GM21526 (cell line): Measurements from ENCODE around the gene LRRK1.

Experiments used
- ATAC-seq: cut with Tn5 transposase; IDR thresholded peaks from one replicate; pipeline ENCODE4 v1.9.1; 2021; ENCODE audit warnings: moderate library complexity; ENCODE audit not compliant: unreplicated experiment, low FRiP score

The LRRK1 gene

DNA sequence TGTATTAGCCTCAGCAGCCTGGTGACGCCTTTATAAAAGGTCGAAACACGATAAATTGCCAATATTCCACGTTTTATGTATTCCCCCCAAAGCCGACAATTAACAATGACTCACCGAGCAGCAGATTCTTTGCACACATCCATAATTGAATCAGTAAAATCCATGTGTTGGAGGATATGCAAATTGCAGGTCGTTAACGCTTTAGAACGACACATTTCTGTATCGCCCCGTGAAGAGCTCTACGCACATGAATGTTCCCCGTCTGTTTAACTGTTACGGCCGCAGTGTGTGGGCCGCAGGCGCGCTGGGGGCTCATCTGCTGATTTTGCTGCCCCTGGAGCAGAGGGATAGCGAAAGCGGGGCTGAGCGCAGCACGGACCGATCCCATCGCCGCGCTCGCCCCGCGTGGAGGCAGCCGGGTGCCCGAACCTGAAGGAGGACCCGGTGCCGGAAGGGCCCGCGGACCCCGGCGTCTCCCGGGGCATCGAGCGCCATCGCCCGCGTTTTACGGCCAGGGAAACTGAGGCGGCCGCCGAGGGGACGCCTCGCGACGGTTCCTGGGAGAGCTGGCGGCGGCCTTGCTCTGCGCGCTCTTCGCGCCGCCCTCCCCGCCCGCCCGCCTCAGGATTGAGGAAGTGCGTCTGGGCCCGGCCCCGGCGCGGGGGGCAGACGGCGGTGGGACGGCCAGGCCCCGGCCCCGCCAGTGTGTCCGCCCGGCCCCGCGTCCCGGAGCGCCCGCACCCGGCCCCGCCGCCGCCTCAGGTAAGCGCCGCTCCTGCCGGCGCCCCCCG is at the start of gene LRRK1:
Gene LRRK1 (plus strand): TSS at position 668 of the 791 bp plus-strand sequence. CDS start 5,276 bp downstream, outside the sequence.
- no peak for ATAC-seq

GRCh38 chr15:100873029-100873677 is 46.0 kb upstream of the LRRK1 start:
- peak; percentile 73 for ATAC-seq

- ATAC-seq, result no peak
Observed at GRCh38 chr15:100875495-100875894, 43.7 kb upstream of the LRRK1 start.

- ATAC-seq, result no peak
Observed at GRCh38 chr15:100875976-100876375, 43.2 kb upstream of the LRRK1 start.

GRCh38 chr15:100877551-100877950 is 41.6 kb upstream of the LRRK1 start:
- ATAC-seq, result no peak

- no peak for ATAC-seq
Observed at GRCh38 chr15:100878130-100878529, 41.0 kb upstream of the LRRK1 start.

DNA sequence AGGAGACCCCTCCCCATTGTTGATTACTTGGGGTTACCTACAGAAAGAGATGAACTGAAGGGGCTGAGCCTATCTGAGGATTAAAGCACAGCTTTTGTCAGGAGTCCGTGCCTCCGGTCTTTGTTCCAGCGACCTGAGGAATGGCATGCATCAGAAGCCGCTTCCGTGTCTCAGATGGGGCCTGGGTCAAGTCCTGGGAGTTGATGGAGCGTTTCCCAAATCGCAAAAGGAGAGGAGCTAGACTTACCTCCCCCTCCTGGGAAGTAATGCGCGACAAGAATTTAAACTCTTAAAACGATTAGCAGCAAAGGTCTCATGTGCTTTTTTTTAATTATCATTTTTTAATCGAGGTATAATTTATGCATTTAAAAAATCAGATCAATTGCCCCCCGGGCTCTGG is 40.5 kb upstream of the LRRK1 start:
- no peak for ATAC-seq

GRCh38 chr15:100879061-100879463 is 40.1 kb upstream of the LRRK1 start:
- peak; percentile 51 for ATAC-seq

DNA sequence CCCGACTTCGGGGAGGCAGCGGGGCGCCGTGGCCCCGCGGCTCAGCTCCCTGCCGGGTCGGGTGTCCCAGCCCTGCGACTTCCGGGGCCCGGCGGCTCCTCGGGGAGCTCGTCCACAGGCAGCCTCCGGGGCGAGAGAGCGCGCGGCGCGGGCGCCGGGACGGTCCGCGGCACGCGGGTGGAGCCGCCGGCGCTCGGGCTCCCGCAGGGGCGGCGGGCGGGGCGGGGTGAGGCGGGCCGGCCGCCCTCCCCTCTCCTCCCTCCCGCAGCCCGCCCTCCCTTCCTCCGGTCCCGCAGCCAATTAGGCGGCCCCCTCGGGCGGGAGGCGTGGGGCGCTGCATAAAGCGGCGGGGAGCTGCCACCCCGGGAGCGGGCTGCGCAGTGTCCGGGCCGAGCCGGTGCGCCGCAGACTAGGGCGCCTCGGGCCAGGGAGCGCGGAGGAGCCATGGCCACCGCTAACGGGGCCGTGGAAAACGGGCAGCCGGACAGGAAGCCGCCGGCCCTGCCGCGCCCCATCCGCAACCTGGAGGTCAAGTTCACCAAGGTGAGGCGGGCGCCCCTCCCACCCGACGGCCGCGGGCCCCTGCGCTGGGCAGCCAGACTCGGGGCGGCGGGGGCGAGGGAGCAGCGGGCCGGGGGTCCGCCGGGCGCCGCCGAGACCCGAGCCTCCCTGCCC is 39.6 kb upstream of the LRRK1 start, which contains the start of gene ALDH1A3:
Gene ALDH1A3 (plus strand): TSS at position 368 of the 675 bp plus-strand sequence. CDS start 77 bp downstream, at position 445.
- peak; percentile 49 for ATAC-seq

DNA sequence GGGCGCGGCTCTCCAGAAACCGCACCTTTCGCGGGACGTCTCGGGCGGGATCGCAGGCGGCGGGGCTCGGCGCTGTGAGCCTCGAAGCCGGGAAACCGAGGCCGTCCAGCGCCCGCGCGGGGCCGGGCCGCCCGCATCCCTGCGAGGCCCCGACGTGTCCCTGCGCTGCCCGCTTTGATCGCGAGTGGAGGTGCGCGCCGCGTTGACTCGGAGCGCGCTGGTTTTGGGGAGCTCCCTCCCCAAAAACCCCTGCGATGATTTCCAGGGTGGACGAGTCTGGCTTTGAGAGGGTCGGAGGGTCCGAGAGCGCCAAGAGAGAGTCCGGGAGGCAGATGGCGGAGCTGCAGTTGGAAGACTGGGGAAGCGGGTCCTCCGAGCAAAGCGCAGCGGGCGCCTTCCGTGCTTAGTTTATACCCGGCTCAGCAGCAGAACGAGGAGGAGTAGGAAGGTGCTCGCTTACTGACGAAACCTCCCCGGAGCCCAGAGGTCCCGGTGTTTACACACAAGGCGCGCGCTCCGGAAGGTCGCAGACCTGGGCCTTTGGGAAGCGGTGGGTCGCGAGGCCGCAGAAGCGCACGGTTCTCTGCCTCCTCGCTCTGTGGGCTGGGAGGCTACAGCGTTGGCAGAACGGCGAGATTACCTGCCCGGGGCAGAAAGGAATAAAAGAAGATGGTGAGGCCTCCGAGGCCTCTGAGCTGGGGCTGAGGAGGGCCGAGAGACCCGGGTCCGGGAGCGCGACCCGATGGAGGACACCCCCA is 38.8 kb upstream of the LRRK1 start:
- ATAC-seq, result no peak

DNA sequence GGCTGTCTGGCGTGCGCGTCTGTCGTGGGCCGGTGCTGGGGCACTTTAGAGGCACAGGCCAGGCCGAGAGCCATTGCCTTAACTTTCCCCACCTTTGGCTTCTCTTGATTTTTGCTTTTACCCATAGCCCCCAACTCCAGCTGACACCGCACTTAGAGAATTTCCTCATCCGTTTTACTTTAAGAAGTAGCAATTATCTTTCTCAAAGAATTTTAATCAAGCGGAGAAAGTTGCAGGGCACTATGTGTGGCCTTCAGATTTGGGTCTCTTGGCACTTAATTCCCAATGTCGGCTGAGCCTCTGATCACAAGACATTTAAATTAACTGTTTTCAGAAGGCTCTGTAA is 38.3 kb upstream of the LRRK1 start:
- no peak for ATAC-seq

- ATAC-seq, result no peak
Observed at GRCh38 chr15:100881573-100882336, 37.4 kb upstream of the LRRK1 start.

GRCh38 chr15:100885116-100885515 is 34.0 kb upstream of the LRRK1 start:
- ATAC-seq, result no peak

DNA sequence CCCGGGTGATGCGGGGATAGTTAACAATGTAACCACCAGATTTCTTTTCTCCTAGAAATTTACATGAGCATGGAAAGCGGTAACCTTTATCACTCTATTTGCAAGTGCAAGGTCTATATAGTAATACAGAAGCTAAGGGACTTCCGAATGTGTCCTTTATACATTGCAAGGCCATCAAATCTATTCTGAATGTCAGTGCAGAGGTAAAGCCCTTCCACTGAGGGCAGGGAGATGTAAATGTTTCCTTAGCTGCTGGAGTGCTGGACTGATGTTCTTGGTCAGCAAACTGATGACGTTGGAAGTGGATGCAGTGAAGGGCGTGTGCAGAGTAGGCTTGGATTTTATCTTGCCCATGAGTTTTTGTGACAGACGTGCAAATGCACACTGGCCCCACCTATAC is 33.3 kb upstream of the LRRK1 start:
- ATAC-seq, result no peak

GRCh38 chr15:100887211-100887913 is 31.8 kb upstream of the LRRK1 start:
- ATAC-seq, result no peak

DNA sequence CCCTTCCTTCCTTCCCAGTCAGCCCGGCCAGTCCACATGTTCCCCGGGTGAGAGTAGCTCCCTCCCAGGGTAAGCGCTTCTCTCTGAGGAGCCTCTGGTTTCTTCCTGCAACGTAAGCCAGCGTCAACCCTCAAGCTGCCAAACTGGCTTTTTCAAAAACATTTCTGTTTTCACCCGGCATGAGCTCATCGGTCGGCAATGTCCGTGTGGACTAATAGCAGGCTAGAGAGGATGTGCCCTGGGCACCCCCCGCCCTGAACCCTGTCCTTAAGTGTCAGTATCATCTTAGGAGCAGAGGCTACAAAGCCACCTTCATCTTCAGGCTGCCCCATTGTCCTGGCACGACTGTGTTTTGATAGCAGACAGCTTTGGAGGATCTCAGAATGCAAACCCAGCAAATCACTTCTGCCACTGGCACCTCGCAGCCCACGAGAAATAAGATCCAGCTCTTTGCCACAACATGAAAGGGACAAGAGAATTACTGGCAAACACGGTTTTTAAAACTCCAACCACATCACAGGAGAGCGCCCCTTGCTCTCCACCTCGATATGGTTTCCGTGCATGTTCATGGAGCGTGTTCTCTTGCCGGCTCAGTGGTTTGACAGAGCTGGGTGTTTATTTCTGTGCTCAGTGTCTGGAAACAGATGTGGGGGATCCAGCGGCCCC is 29.6 kb upstream of the LRRK1 start:
- ATAC-seq, result no peak

- no peak for ATAC-seq
Observed at GRCh38 chr15:100890051-100890720, 29.0 kb upstream of the LRRK1 start.

- no peak for ATAC-seq
Observed at GRCh38 chr15:100890850-100891249, 28.3 kb upstream of the LRRK1 start.
